ENCODE data around the gene CNTNAP5. TPM values are rescaled to one million over a fixed set of nuclear protein-coding genes. Genes with fewer than 3 reads are reported as not detected.

Gene CNTNAP5
- total and polyA plus RNA-seq, 2 of the 13 experiments (the other 11 are each of a cell fraction or from before 2014, with no cell fraction given): not detected

DNA sequence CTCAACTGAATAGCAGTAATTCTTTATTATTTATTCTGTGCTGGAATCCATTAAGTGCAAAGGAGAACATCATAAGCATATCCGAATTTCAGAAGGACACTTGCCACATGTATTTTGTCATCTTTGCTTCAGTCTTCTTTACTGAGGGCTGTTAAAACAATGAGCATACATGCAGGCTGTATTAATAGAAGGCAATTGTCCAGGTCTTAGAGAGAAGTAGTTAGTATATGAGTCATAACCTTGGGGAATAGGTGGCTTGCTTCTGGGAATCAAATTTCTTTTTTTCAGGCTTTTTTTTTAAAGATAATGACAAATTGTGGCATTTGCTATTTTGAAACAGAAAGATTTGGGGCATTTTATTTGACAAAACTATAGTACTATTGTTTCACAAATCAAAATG is 773.5 kb downstream of the CNTNAP5 start (continued):
- TF ChIP-seq, protein P1, sequence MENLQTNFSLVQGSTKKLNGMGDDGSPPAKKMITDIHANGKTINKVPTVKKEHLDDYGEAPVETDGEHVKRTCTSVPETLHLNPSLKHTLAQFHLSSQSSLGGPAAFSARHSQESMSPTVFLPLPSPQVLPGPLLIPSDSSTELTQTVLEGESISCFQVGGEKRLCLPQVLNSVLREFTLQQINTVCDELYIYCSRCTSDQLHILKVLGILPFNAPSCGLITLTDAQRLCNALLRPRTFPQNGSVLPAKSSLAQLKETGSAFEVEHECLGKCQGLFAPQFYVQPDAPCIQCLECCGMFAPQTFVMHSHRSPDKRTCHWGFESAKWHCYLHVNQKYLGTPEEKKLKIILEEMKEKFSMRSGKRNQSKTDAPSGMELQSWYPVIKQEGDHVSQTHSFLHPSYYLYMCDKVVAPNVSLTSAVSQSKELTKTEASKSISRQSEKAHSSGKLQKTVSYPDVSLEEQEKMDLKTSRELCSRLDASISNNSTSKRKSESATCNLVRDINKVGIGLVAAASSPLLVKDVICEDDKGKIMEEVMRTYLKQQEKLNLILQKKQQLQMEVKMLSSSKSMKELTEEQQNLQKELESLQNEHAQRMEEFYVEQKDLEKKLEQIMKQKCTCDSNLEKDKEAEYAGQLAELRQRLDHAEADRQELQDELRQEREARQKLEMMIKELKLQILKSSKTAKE (CRISPR knock-in tag; IDR thresholded peaks at IDR 0.05; ENCODE audit: borderline replicate concordance): no peak
- TF ChIP-seq REPIN1 (CRISPR knock-in tag; IDR thresholded peaks at IDR 0.05; ENCODE audit: borderline replicate concordance, low read depth) (no peak), ZZZ3 (CRISPR knock-in tag; IDR thresholded peaks at IDR 0.05; ENCODE audit: borderline replicate concordance) (no peak), HNF1A (IDR thresholded peaks at IDR 0.05; ENCODE audit: low read depth) (no peak), HNF1A (CRISPR knock-in tag; IDR thresholded peaks at IDR 0.05; ENCODE audit: borderline replicate concordance) (no peak), ZNF691 (CRISPR knock-in tag; IDR thresholded peaks at IDR 0.05; ENCODE audit: borderline replicate concordance, low read depth) (no peak), FOXK1 (CRISPR knock-in tag; IDR thresholded peaks at IDR 0.05; ENCODE audit: borderline replicate concordance, low read depth) (no peak)
